Ovary (tissue), 3 donors: Measurements from ENCODE around the gene HOXD11.

Source experiments
- POLR2A ChIP-seq: fragments of 450-650 bp; IDR thresholded peaks from one replicate; pipeline ENCODE4 v1.6.1; 2017; ENCODE audit warnings: antibody characterized with exemption, mild to moderate bottlenecking, moderate library complexity
- TF ChIP-seq, protein P1 (sequence below), 3 donors: fragments of 450-650 bp in 2 of 3; fragments of 200-600 bp in 1 of 3; IDR thresholded peaks; one replicate each; pipeline versions ENCODE4 v1.5.1 to v1.8.0; 2016 to 2022; ENCODE audit warnings: antibody characterized with exemption in 3 of 3, mild to moderate bottlenecking in 1 of 3
- donor health status: DM: no; HTN: no; CAD: no.

DNA sequence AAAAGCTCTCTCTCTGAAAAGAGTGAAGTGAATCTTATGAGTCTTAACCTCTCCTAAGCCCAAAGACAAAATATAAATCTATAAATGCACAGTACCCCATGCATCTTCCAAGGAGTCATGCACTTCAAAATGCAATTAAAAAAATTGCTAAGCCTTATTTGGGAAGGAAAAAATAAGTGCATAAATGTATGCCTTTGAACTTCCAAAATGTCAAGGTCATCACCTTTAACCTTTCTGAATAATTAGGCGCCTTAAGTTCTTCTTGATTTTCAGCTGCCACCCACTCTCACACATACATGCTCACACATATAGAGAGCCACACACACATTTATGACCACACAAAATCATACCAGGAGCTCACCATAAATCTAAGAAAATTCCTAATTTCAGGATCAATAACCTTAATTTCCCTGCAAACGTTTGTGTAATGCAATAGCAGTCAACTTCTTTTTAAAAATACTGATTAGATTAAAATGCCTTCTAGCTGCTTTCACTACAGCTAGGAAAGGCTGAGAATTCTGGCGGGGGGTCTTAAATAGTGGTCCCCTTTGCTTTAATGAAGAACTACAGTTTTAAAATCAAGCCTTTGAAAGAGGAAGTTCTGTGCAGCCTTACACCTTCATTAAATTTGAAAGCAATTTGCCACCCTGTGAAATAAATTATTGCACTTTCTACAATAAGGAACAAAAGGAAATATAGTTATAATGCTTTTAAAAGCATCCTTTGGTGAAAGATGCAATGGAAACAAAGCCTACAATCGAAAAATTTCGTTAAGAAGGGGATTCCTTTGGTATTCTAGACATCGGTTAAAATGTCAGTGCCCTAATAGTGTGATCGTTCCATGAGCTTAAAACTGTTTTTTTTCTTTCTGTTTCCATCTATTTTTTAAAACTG is 3.6 kb downstream of the HOXD11 start:
- TF ChIP-seq, protein P1, sequence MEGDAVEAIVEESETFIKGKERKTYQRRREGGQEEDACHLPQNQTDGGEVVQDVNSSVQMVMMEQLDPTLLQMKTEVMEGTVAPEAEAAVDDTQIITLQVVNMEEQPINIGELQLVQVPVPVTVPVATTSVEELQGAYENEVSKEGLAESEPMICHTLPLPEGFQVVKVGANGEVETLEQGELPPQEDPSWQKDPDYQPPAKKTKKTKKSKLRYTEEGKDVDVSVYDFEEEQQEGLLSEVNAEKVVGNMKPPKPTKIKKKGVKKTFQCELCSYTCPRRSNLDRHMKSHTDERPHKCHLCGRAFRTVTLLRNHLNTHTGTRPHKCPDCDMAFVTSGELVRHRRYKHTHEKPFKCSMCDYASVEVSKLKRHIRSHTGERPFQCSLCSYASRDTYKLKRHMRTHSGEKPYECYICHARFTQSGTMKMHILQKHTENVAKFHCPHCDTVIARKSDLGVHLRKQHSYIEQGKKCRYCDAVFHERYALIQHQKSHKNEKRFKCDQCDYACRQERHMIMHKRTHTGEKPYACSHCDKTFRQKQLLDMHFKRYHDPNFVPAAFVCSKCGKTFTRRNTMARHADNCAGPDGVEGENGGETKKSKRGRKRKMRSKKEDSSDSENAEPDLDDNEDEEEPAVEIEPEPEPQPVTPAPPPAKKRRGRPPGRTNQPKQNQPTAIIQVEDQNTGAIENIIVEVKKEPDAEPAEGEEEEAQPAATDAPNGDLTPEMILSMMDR (IDR thresholded peaks at IDR 0.05) = no peak
- no peak for TF ChIP-seq POLR2A
